Measurements from ENCODE around the gene ZNF536.

DNA sequence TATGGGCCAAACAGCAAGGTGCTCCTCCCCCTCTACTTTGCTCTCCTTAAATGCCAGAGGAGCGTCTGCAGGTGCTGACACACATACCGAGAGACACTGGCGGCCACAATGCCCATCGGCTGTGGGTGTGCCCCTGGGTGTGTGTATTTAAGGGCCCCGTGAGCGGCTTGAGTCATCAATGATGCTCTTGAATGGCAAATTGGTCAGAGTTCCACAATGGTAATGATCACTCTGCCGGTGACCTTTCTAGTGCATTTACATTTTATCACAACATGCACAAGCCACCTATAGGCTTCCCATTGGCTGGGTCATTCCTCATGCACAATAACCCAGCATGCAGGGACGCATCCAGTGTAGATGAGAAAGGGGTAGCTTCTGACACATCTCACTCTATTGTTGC is 124.8 kb downstream of the ZNF536 start:
- TF ChIP-seq EP300 (IDR thresholded peaks at IDR 0.05; ENCODE audit: low read depth) (no peak), POLR2AphosphoS5 (IDR thresholded peaks at IDR 0.05) (no peak), CTCF (IDR thresholded peaks at IDR 0.05) (no peak), POLR2A (IDR thresholded peaks at IDR 0.05) (no peak)
